ENCODE measurements around the gene CYRIA.

CYRIA gene

GRCh38 chr2:16626997-16627605 lies 38.5 kb downstream of the CYRIA start:
- no peak for DNase-seq

GRCh38 chr2:16626497-16626896 lies 39.1 kb downstream of the CYRIA start:
- DNase-seq, result no peak

GRCh38 chr2:16625759-16626158 lies 39.9 kb downstream of the CYRIA start:
- no peak for DNase-seq

GRCh38 chr2:16625201-16625729 lies 40.4 kb downstream of the CYRIA start:
- no peak for DNase-seq

GRCh38 chr2:16624436-16624780 lies 41.2 kb downstream of the CYRIA start:
- DNase-seq, result no peak

GRCh38 chr2:16623564-16624435 lies 41.8 kb downstream of the CYRIA start:
- no peak for DNase-seq

- no peak for DNase-seq
These were observed 42.6 kb downstream of the CYRIA start for GRCh38 chr2:16623031-16623430.

GRCh38 chr2:16622399-16622968 lies 43.1 kb downstream of the CYRIA start:
- no peak for DNase-seq

- no peak for DNase-seq
These were observed 44.3 kb downstream of the CYRIA start for GRCh38 chr2:16621316-16621715.

GRCh38 chr2:16620590-16620989 lies 45.0 kb downstream of the CYRIA start:
- no peak for DNase-seq

GRCh38 chr2:16619576-16620245 lies 45.9 kb downstream of the CYRIA start:
- DNase-seq, result no peak

GRCh38 chr2:16617282-16618266 lies 48.1 kb downstream of the CYRIA start:
- no peak for DNase-seq
